Measurements from ENCODE around the gene TMEM17.

TMEM17 gene

GRCh38 chr2:62466503-62466854 is 39.5 kb downstream of the TMEM17 start:
- DNase-seq (ENCODE audit: low read depth) = no peak
- no peak overlapping the region for H3K4me3 ChIP-seq (ENCODE audit: low read length)
- no peak for TF ChIP-seq CTCF (conservative IDR thresholded peaks at IDR 0.05; ENCODE audit: low read length)

- no peak for TF ChIP-seq CTCF (conservative IDR thresholded peaks at IDR 0.05; ENCODE audit: low read length)
Measured at GRCh38 chr2:62465741-62466502, 40.1 kb downstream of the TMEM17 start.

GRCh38 chr2:62465039-62465740 is 40.8 kb downstream of the TMEM17 start:
- H3K4me3 ChIP-seq (ENCODE audit: low read length) = no peak overlapping the region
- TF ChIP-seq CTCF (conservative IDR thresholded peaks at IDR 0.05; ENCODE audit: low read length) = no peak
- no peak for DNase-seq (ENCODE audit: low read depth)

More at GRCh38 chr2:62465741-62466502, 40.1 kb downstream of the TMEM17 start:
- no peak overlapping the region for H3K4me3 ChIP-seq (ENCODE audit: low read length)
- DNase-seq (ENCODE audit: low read depth) = no peak

GRCh38 chr2:62464221-62465007 is 41.6 kb downstream of the TMEM17 start:
- no peak overlapping the region for H3K4me3 ChIP-seq (ENCODE audit: low read length)
- DNase-seq (ENCODE audit: low read depth) = no peak
- TF ChIP-seq CTCF (conservative IDR thresholded peaks at IDR 0.05; ENCODE audit: low read length) = no peak

GRCh38 chr2:62462211-62462610 is 43.8 kb downstream of the TMEM17 start:
- TF ChIP-seq CTCF (conservative IDR thresholded peaks at IDR 0.05; ENCODE audit: low read length) = no peak
- DNase-seq (ENCODE audit: low read depth) = no peak
- H3K4me3 ChIP-seq (ENCODE audit: low read length) = no peak overlapping the region

GRCh38 chr2:62461707-62462106 is 44.3 kb downstream of the TMEM17 start:
- H3K4me3 ChIP-seq (ENCODE audit: low read length) = no peak overlapping the region
- TF ChIP-seq CTCF (conservative IDR thresholded peaks at IDR 0.05; ENCODE audit: low read length) = no peak
- peak; percentile 62 for DNase-seq (ENCODE audit: low read depth)

Data from AG10803 (cell line).